ENCODE measurements around the gene CXXC4. TPM values are rescaled to one million over a fixed set of nuclear protein-coding genes. Genes with fewer than 3 reads are reported as not detected.

CXXC4 gene
- total RNA-seq, 4 donors from 2014 or later: 0.40 to 4.8 (median 3.0) TPM

GRCh38 chr4:104472766-104473165 lies 21.9 kb downstream of the CXXC4 start:
- no peak for ATAC-seq
- Histone ChIP-seq H3K27ac (no peak overlapping the region), H3K4me1 (no peaks in the 10 kb centered on the region), H3K9me3 (no peaks in the 10 kb centered on the region), H3K27me3 (no peaks in the 10 kb centered on the region), H3K36me3 (no peaks in the 10 kb centered on the region), H3K4me3 (no peak overlapping the region)
- 79 to 91% methylated on average over 1 of the region's 1 CpG for WGBS, 2 donors (ENCODE audit: low coverage in 1 of 2)
- no peak for TF ChIP-seq POLR2A (IDR thresholded peaks at IDR 0.05)
- TF ChIP-seq POLR2AphosphoS5 (IDR thresholded peaks at IDR 0.05): no peak
- TF ChIP-seq EP300 (IDR thresholded peaks at IDR 0.05): no peak
- no peak for TF ChIP-seq CTCF (IDR thresholded peaks at IDR 0.05)

GRCh38 chr4:104470770-104471169 lies 23.9 kb downstream of the CXXC4 start:
- H3K4me3 ChIP-seq: no peak overlapping the region
- ATAC-seq: no peak
- H3K36me3 ChIP-seq: no peaks in the 10 kb centered on the region
- no peaks in the 10 kb centered on the region for H3K27me3 ChIP-seq
- TF ChIP-seq POLR2A (IDR thresholded peaks at IDR 0.05): no peak
- TF ChIP-seq CTCF (IDR thresholded peaks at IDR 0.05): no peak
- TF ChIP-seq EP300 (IDR thresholded peaks at IDR 0.05): no peak
- TF ChIP-seq POLR2AphosphoS5 (IDR thresholded peaks at IDR 0.05): no peak
- H3K27ac ChIP-seq: no peak overlapping the region
- WGBS, 2 donors (ENCODE audit: low coverage in 1 of 2): 92 to 100% methylated on average over 1 of the region's 1 CpG
- no peaks in the 10 kb centered on the region for H3K4me1 ChIP-seq
- no peaks in the 10 kb centered on the region for H3K9me3 ChIP-seq

- Histone ChIP-seq H3K36me3 (no peaks in the 10 kb centered on the region), H3K27me3 (no peaks in the 10 kb centered on the region), H3K4me1 (no peaks in the 10 kb centered on the region), H3K27ac (no peak overlapping the region), H3K4me3 (no peak overlapping the region), H3K9me3 (no peaks in the 10 kb centered on the region)
- no peak for TF ChIP-seq POLR2A (IDR thresholded peaks at IDR 0.05)
- no peak for TF ChIP-seq POLR2AphosphoS5 (IDR thresholded peaks at IDR 0.05)
- TF ChIP-seq CTCF (IDR thresholded peaks at IDR 0.05): no peak
- no peak for TF ChIP-seq EP300 (IDR thresholded peaks at IDR 0.05)
- no peak for ATAC-seq
These were observed 24.9 kb downstream of the CXXC4 start for GRCh38 chr4:104469794-104470193.

- H3K4me1 ChIP-seq: no peaks in the 10 kb centered on the region
- no peak overlapping the region for H3K4me3 ChIP-seq
- 85 to 92% methylated on average over 5 of the region's 5 CpGs for WGBS, 2 donors (ENCODE audit: low coverage in 1 of 2)
- H3K36me3 ChIP-seq: no peaks in the 10 kb centered on the region
- no peak overlapping the region for H3K27ac ChIP-seq
- TF ChIP-seq EP300 (IDR thresholded peaks at IDR 0.05) (no peak), POLR2AphosphoS5 (IDR thresholded peaks at IDR 0.05) (no peak), POLR2A (IDR thresholded peaks at IDR 0.05) (no peak), CTCF (IDR thresholded peaks at IDR 0.05) (no peak)
- H3K27me3 ChIP-seq: no peaks in the 10 kb centered on the region
- H3K9me3 ChIP-seq: no peaks in the 10 kb centered on the region
- no peak for ATAC-seq
These were observed 29.1 kb downstream of the CXXC4 start for GRCh38 chr4:104465619-104466018.

GRCh38 chr4:104465201-104465600 lies 29.5 kb downstream of the CXXC4 start:
- H3K36me3 ChIP-seq: no peaks in the 10 kb centered on the region
- no peak for TF ChIP-seq EP300 (IDR thresholded peaks at IDR 0.05)
- TF ChIP-seq POLR2AphosphoS5 (IDR thresholded peaks at IDR 0.05): no peak
- no peak for TF ChIP-seq CTCF (IDR thresholded peaks at IDR 0.05)
- no peak for TF ChIP-seq POLR2A (IDR thresholded peaks at IDR 0.05)
- 8 to 43% methylated on average over 1 of the region's 1 CpG for WGBS, 2 donors (ENCODE audit: low coverage in 1 of 2)
- ATAC-seq: no peak
- no peak overlapping the region for H3K4me3 ChIP-seq
- no peaks in the 10 kb centered on the region for H3K27me3 ChIP-seq
- no peaks in the 10 kb centered on the region for H3K4me1 ChIP-seq
- no peaks in the 10 kb centered on the region for H3K9me3 ChIP-seq
- H3K27ac ChIP-seq: no peak overlapping the region

Data from gastroesophageal sphincter (tissue), 4 donors.